H1 (cell line): ENCODE measurements around the gene COL25A1. TPM values are rescaled to one million over a fixed set of nuclear protein-coding genes. Genes with fewer than 3 reads are reported as not detected.

Source experiments
- CTCF ChIA-PET: fragments of 300-600 bp; sonication (Branson Sonifier 250); formaldehyde crosslinking; loops from one replicate; lab custom pipeline; 2021; ENCODE audit not compliant: partially characterized antibody; lab: Charles Lee
- POLR2A ChIA-PET: fragments of 300-600 bp; sonication (Branson Sonifier 250); formaldehyde crosslinking; loops from one replicate; lab custom pipeline; 2021; ENCODE audit warnings: inconsistent platforms; ENCODE audit not compliant: partially characterized antibody; lab: Charles Lee
- DNase-seq, 2 experiments: peaks; one replicate each; pipeline versions ENCODE4 v3.0.0 to v3.0.0-alpha.2; 2010 to 2022; ENCODE audit warnings: low spot score in 2 of 2, low read depth in 1 of 2, mixed read lengths in 1 of 2
- FAIRE-seq: peaks from 2 replicates; lab custom pipeline; 2011; peaks lifted over from hg19 to GRCh38; lab: Jason Lieb, UNC
- H2AFZ ChIP-seq: 2 replicates; pipeline ENCODE4 v1.8.1; 2012; ENCODE audit warnings: low read length, inconsistent platforms
- H2AK5ac ChIP-seq: 2 replicates; pipeline ENCODE4 v1.6.1; 2013; ENCODE audit warnings: low read depth, low read length
- H2BK120ac ChIP-seq: replicated peaks from 2 replicates; pipeline ENCODE3; 2013; ENCODE audit warnings: low read depth, low read length, inconsistent platforms
- H2BK12ac ChIP-seq: 2 replicates; pipeline ENCODE4 v1.6.1; 2013; ENCODE audit warnings: low read depth, low read length
- H2BK15ac ChIP-seq: 2 replicates; pipeline ENCODE4 v1.6.1; 2013; ENCODE audit warnings: low read length
- H2BK20ac ChIP-seq: 2 replicates; pipeline ENCODE4 v1.6.1; 2013; ENCODE audit warnings: low read length
- H2BK5ac ChIP-seq: 2 replicates; pipeline ENCODE4 v1.6.1; 2013; ENCODE audit warnings: low read depth, low read length
- H3K14ac ChIP-seq: 2 replicates; pipeline ENCODE4 v1.6.1; 2013; ENCODE audit warnings: inconsistent platforms; ENCODE audit not compliant: insufficient read length
- H3K18ac ChIP-seq: 2 replicates; pipeline ENCODE4 v1.6.1; 2013; ENCODE audit warnings: low read length; ENCODE audit errors: extremely low read depth
- H3K23ac ChIP-seq: 2 replicates; pipeline ENCODE4 v1.6.1; 2013; ENCODE audit warnings: inconsistent platforms; ENCODE audit not compliant: insufficient read length
- H3K23me2 ChIP-seq: 2 replicates; pipeline ENCODE4 v1.6.1; 2013; ENCODE audit warnings: low read depth, low read length
- H3K27ac ChIP-seq: 2 replicates; pipeline ENCODE4 v1.6.1; 2011; ENCODE audit warnings: low read depth, low read length, inconsistent platforms
- H3K27me3 ChIP-seq, 4 experiments: replicated peaks in 1 of 4; 1 replicate in 1 of 4; 2 replicates in 3 of 4; pipeline versions ENCODE4 v1.6.1 to v1.8.1; 2011 to 2013; ENCODE audit warnings: low read length in 3 of 4, mild to moderate bottlenecking in 3 of 4, inconsistent platforms in 2 of 4, mixed read lengths in 2 of 4, moderate library complexity in 1 of 4; ENCODE audit not compliant: control insufficient read depth in 3 of 4, insufficient read depth in 3 of 4; ENCODE audit errors: extremely low read depth in 1 of 4
- H3K36me3 ChIP-seq, 4 experiments: 2 replicates each; pipeline versions ENCODE4 v1.6.1 to v1.8.1; 2011 to 2013; ENCODE audit warnings: mild to moderate bottlenecking in 4 of 4, low read length in 3 of 4, moderate library complexity in 2 of 4, control low read depth in 1 of 4, inconsistent platforms in 1 of 4; ENCODE audit not compliant: insufficient read depth in 4 of 4, control insufficient read depth in 2 of 4
- H3K4ac ChIP-seq: replicated peaks from 2 replicates; pipeline ENCODE3; 2013; ENCODE audit warnings: low read length, low read depth, mixed read lengths, inconsistent platforms; ENCODE audit not compliant: insufficient read length
- H3K4me1 ChIP-seq, 4 experiments: replicated peaks in 1 of 4; 1 replicate in 1 of 4; 2 replicates in 3 of 4; pipeline versions ENCODE4 v1.6.1 to v1.8.1; 2011 to 2013; ENCODE audit warnings: low read length in 3 of 4, inconsistent platforms in 2 of 4, mixed read lengths in 1 of 4; ENCODE audit not compliant: insufficient read depth in 4 of 4, control insufficient read depth in 3 of 4
- H3K4me2 ChIP-seq, 2 experiments: 2 replicates each; pipeline versions ENCODE4 v1.6.1 to v1.8.1; 2011 to 2013; ENCODE audit warnings: low read depth in 2 of 2, low read length in 2 of 2, control low read depth in 1 of 2, inconsistent platforms in 1 of 2, mild to moderate bottlenecking in 1 of 2; ENCODE audit not compliant: insufficient read depth in 1 of 2
- H3K4me3 ChIP-seq, 4 experiments: fragments of 200-600, 300-600 bp in 1 of 4; sonication (generic), shearing (Covaris generic), sonication (Bioruptor Twin) in 1 of 4; 2 replicates each; pipeline versions ENCODE4 v1.5.1 to v1.8.1; 2011 to 2016; ENCODE audit warnings: low read length in 4 of 4, low read depth in 3 of 4, control low read depth in 2 of 4, inconsistent platforms in 2 of 4, mild to moderate bottlenecking in 2 of 4, mixed read lengths in 1 of 4, moderate library complexity in 1 of 4; ENCODE audit not compliant: insufficient read depth in 2 of 4; ENCODE audit errors: extremely low read depth in 1 of 4
- H3K56ac ChIP-seq: replicated peaks from 2 replicates; pipeline ENCODE3; 2013; ENCODE audit warnings: low read depth, mild to moderate bottlenecking, mixed read lengths, low read length, inconsistent platforms; ENCODE audit not compliant: insufficient read length
- H3K79me1 ChIP-seq: 2 replicates; pipeline ENCODE4 v1.6.1; 2013; ENCODE audit warnings: low read depth, low read length, control low read depth
- H3K79me2 ChIP-seq, 2 experiments: 2 replicates each; pipeline versions ENCODE4 v1.6.1 to v1.8.1; 2012 to 2013; ENCODE audit warnings: low read length in 2 of 2, mild to moderate bottlenecking in 2 of 2, inconsistent platforms in 1 of 2; ENCODE audit not compliant: insufficient read depth in 2 of 2, control insufficient read depth in 1 of 2
- H3K9ac ChIP-seq, 4 experiments: replicated peaks in 1 of 4; 1 replicate in 1 of 4; 2 replicates in 3 of 4; pipeline versions ENCODE4 v1.6.1 to v1.8.1; 2011 to 2013; ENCODE audit warnings: low read depth in 3 of 4, low read length in 3 of 4, control low read depth in 2 of 4, mild to moderate bottlenecking in 2 of 4, moderate library complexity in 2 of 4, inconsistent platforms in 1 of 4; ENCODE audit errors: extremely low read depth in 1 of 4
- H3K9me3 ChIP-seq, 2 experiments: 2 replicates each; pipeline versions ENCODE4 v1.6.1 to v1.8.1; 2012 to 2013; ENCODE audit warnings: mild to moderate bottlenecking in 2 of 2, moderate library complexity in 2 of 2, control low read depth in 1 of 2, inconsistent platforms in 1 of 2, low read depth in 1 of 2, low read length in 1 of 2, mixed read lengths in 1 of 2; ENCODE audit not compliant: insufficient read depth in 2 of 2
- H4K20me1 ChIP-seq, 2 experiments: replicated peaks in 1 of 2; 2 replicates each; pipeline versions ENCODE3 to v1.8.1; 2011 to 2013; ENCODE audit warnings: inconsistent platforms in 2 of 2, low read length in 2 of 2, mild to moderate bottlenecking in 1 of 2; ENCODE audit not compliant: insufficient read depth in 2 of 2, control insufficient read depth in 1 of 2
- H4K5ac ChIP-seq: 2 replicates; pipeline ENCODE4 v1.6.1; 2013; ENCODE audit warnings: low read length, low read depth, mixed read lengths, inconsistent platforms; ENCODE audit not compliant: insufficient read length
- H4K8ac ChIP-seq: 2 replicates; pipeline ENCODE4 v1.8.0; 2013; ENCODE audit warnings: mild to moderate bottlenecking, moderate library complexity, low read length, inconsistent platforms; ENCODE audit not compliant: insufficient read depth; ENCODE audit errors: extremely low read depth
- H4K91ac ChIP-seq: replicated peaks from 2 replicates; pipeline ENCODE3; 2013; ENCODE audit warnings: low read length, mixed read lengths, inconsistent platforms; ENCODE audit not compliant: insufficient read length
- POLR2AphosphoS5 ChIP-seq: IDR thresholded peaks from 2 replicates; pipeline ENCODE4 v1.6.1; 2011; ENCODE audit warnings: low read depth, low read length
- SP2 ChIP-seq: IDR thresholded peaks from 2 replicates; pipeline ENCODE4 v1.6.1; 2012; ENCODE audit warnings: mild to moderate bottlenecking, low read length, inconsistent platforms
- polyA plus RNA-seq, 7 experiments: library from polyadenylated mRNA; depleted of rRNA in 3 of 7; stranded (reverse) in 5 of 7; unstranded in 2 of 7; fragments of >200 nt in 5 of 7; fragments of 200-250 nt in 2 of 7; gene quantifications; 1 replicate in 5 of 7; 2 replicates in 1 of 7; 4 replicates in 1 of 7; pipeline versions ENCODE4 v1.2.1 to v1.2.3, GENCODE V29; 2011 to 2013; ENCODE audit warnings: missing spikeins in 2 of 7, mixed read lengths in 2 of 7
- total RNA-seq: library from RNA; stranded (reverse); fragmentation: NEBNext Ultra II Directional; extraction: Animal tissue kit (Norgen Biotek cat#: 25700); gene quantifications from 2 replicates; pipeline ENCODE4 v1.2.1, GENCODE V29; 2021
- TF ChIP-seq, protein P1 (sequence below): IDR thresholded peaks from 2 replicates; pipeline ENCODE4 v1.6.1; 2011; ENCODE audit warnings: low read length, improper control_type of control experiment

The COL25A1 gene
- total and polyA plus RNA-seq, 2 of the 8 experiments (the other 6 are each of a cell fraction or from before 2014, with no cell fraction given) = 1.1 to 8.3 TPM

DNA sequence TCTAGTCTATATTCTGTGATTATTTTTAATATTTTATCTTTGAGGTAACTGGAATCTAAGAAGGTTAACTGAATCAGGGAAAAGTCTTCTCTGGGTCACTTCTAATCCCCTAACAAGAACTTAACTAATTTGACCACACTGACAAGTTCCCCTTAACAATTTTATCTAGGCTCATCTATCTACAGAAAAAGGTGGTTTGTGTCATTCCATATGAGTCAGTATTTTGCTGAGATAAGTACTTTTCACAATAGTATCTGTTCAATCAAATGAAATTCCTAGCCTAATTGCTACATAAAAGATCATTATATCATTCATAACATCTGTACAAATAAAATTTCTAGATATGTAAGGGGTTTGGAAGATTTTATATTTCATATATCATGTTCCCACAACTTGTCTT, 45.6 kb downstream of the COL25A1 start:
- Histone ChIP-seq H3K79me1 (no peaks in the 10 kb centered on the region), H3K4me3 (no peak overlapping the region), H3K4ac (no peak overlapping the region), H3K36me3 (no peaks in the 10 kb centered on the region), H3K4me2 (no peak overlapping the region), H2BK15ac (no peak overlapping the region), H4K91ac (no peak overlapping the region), H2AK5ac (no peak overlapping the region), H4K20me1 (no peaks in the 10 kb centered on the region), H2BK12ac (no peak overlapping the region), H2AFZ (no peak overlapping the region), H2BK5ac (no peak overlapping the region), H3K23ac (no peak overlapping the region), H3K27me3 (no peaks in the 10 kb centered on the region), H3K14ac (no peak overlapping the region), H3K27ac (no peak overlapping the region), H4K5ac (no peak overlapping the region), H3K18ac (no peak overlapping the region), H2BK20ac (no peak overlapping the region), H2BK120ac (no peak overlapping the region), H3K9me3 (no peaks in the 10 kb centered on the region), H3K79me2 (no peaks in the 10 kb centered on the region), H3K23me2 (no peaks in the 10 kb centered on the region), H4K8ac (no peak overlapping the region), H3K56ac (no peak overlapping the region), H3K9ac (no peak overlapping the region), H3K4me1 (no peaks in the 10 kb centered on the region)
- CTCF ChIA-PET = no interaction called here
- DNase-seq (no peak), FAIRE-seq (no peak)
- POLR2A ChIA-PET = no interaction called here
- TF ChIP-seq POLR2AphosphoS5 (no peak), SP2 (no peak)
- TF ChIP-seq, protein P1, sequence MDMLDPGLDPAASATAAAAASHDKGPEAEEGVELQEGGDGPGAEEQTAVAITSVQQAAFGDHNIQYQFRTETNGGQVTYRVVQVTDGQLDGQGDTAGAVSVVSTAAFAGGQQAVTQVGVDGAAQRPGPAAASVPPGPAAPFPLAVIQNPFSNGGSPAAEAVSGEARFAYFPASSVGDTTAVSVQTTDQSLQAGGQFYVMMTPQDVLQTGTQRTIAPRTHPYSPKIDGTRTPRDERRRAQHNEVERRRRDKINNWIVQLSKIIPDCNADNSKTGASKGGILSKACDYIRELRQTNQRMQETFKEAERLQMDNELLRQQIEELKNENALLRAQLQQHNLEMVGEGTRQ = no peak
